SKM-1 (cell line): ENCODE measurements around the gene BMX.

Source experiments
- DNase-seq: peaks from one replicate; lab custom pipeline; 2025; ENCODE audit not compliant: unreplicated experiment; lab: John Stamatoyannopoulos, UW

BMX gene

GRCh38 chrX:15500497-15500966 is at the start of gene BMX:
Gene BMX (plus strand): TSS chrX:15500807. CDS start chrX:15508354, 7,547 bp downstream.
- no peak for DNase-seq

GRCh38 chrX:15451913-15452312 is 48.7 kb upstream of the BMX start:
- no peak for DNase-seq

GRCh38 chrX:15464704-15465103 is 35.9 kb upstream of the BMX start:
- DNase-seq, result no peak

GRCh38 chrX:15465347-15465746 is 35.3 kb upstream of the BMX start:
- no peak for DNase-seq

- no peak for DNase-seq
These were observed 34.5 kb upstream of the BMX start for GRCh38 chrX:15465896-15466651.

- DNase-seq, result peak; percentile 0
These were observed 32.6 kb upstream of the BMX start for GRCh38 chrX:15468036-15468435.

GRCh38 chrX:15469613-15470012 is 31.0 kb upstream of the BMX start:
- no peak for DNase-seq

- peak; percentile 8 for DNase-seq
These were observed 29.6 kb upstream of the BMX start for GRCh38 chrX:15471028-15471427.

- DNase-seq, result no peak
These were observed 28.1 kb upstream of the BMX start for GRCh38 chrX:15472531-15472930.

- no peak for DNase-seq
These were observed 26.6 kb upstream of the BMX start for GRCh38 chrX:15474028-15474427.

- DNase-seq, result no peak
These were observed 25.6 kb upstream of the BMX start for GRCh38 chrX:15475021-15475420.

- DNase-seq, result no peak
These were observed 25.1 kb upstream of the BMX start for GRCh38 chrX:15475486-15475885.

- no peak for DNase-seq
These were observed 16.7 kb upstream of the BMX start for GRCh38 chrX:15483891-15484290.

GRCh38 chrX:15492469-15492868 is 8.1 kb upstream of the BMX start:
- no peak for DNase-seq

GRCh38 chrX:15493118-15493962 is 7.3 kb upstream of the BMX start, which contains the start of gene PIR:
Gene PIR (minus strand): TSS chrX:15493333. CDS start chrX:15491257, 2,076 bp downstream.
- DNase-seq, result peak; percentile 41

- DNase-seq, result no peak
These were observed 4.8 kb upstream of the BMX start for GRCh38 chrX:15495801-15496200.

GRCh38 chrX:15496824-15497223 is 3.8 kb upstream of the BMX start:
- no peak for DNase-seq

- DNase-seq, result peak; percentile 5
These were observed 2.7 kb upstream of the BMX start for GRCh38 chrX:15497865-15498264.

GRCh38 chrX:15498741-15499140 is 1.9 kb upstream of the BMX start:
- no peak for DNase-seq

GRCh38 chrX:15499976-15500375 is 631 bp upstream of the BMX start:
- DNase-seq, result no peak

GRCh38 chrX:15501506-15501905 is 899 bp downstream of the BMX start:
- no peak for DNase-seq

- no peak for DNase-seq
These were observed 4.1 kb downstream of the BMX start for GRCh38 chrX:15504661-15505060.
